Uterus (tissue), 2 donors: ENCODE results near the gene RAB8A.

Source experiments
- CTCF ChIP-seq, 4 experiments: fragments of 200-600 bp in 2 of 4; fragments of 450-650 bp in 2 of 4; sonication (generic) in 2 of 4; IDR thresholded peaks; one replicate each; pipeline ENCODE4 v1.5.1; 2016 to 2019; ENCODE audit warnings: antibody characterized with exemption in 4 of 4, mild to moderate bottlenecking in 2 of 4, moderate library complexity in 1 of 4
- POLR2A ChIP-seq, 2 donors: fragments of 450-650 bp; IDR thresholded peaks; one replicate each; pipeline ENCODE4 v1.6.1; 2016; ENCODE audit warnings: antibody characterized with exemption in 2 of 2, mild to moderate bottlenecking in 1 of 2, moderate library complexity in 1 of 2

DNA sequence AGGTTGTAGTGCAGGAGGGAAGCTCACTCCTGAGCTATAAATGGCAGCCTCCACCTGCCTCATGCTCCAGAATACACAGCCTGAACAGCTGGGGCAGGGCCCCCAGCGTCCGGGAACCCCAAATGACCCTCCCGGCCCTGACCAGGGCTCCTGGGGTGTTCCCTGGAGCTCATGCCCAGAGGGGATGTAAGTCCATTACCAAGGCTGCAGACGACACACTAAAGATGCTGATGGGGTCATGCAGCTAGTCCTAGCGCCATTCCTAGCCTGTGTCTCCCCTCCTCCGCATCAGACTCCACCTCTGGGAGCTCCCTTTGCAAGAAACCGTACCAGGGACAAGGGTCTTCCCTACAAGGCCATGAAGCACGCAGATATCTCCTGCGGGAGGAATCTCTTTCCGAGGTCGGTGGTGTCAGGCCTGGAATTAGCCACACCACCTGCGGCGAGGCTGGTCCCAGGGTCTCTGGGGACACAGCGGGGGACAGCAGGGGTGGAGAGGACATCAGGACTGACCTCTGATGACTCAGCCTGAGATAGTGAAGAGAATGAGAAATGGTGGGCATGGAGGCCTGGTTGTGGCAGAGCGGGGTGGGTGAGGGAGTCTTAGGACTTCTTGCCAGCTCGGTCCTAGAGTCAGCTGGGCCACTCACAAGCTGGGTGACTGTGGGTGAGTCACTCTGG, 47.3 kb upstream of the RAB8A start:
- TF ChIP-seq CTCF (IDR thresholded peaks at IDR 0.05) (no peak), POLR2A (IDR thresholded peaks at IDR 0.05) (no peak)
